Measurements from ENCODE around the gene NEURL3. TPM values are rescaled to one million over a fixed set of nuclear protein-coding genes. Genes with fewer than 3 reads are reported as not detected.

Gene NEURL3
- total and polyA plus RNA-seq, 2 of the 8 experiments (the other 6 are each of a cell fraction or from before 2014, with no cell fraction given): not detected

GRCh38 chr2:96539215-96539920, 34.2 kb upstream of the NEURL3 start (continued):
- TF ChIP-seq POU5F1 (IDR thresholded peaks at IDR 0.05; ENCODE audit: low read depth, low read length): no peak
- TF ChIP-seq FOSL1 (IDR thresholded peaks at IDR 0.05; ENCODE audit: insufficient read depth, low read depth, low read length): no peak
- TF ChIP-seq GABPA (IDR thresholded peaks at IDR 0.05; ENCODE audit: borderline replicate concordance, insufficient read depth, low read length): no peak
- no peak for TF ChIP-seq ATF3 (IDR thresholded peaks at IDR 0.05; ENCODE audit: insufficient read depth, low read depth, low read length)

Measured in H1 (cell line).